Epithelial cell of esophagus (primary cell): ENCODE data around the gene PCK1.

Experiments
- DNase-seq: peaks from one replicate; pipeline ENCODE4 v3.0.0; 2010; ENCODE audit warnings: low read depth
- H3K4me3 ChIP-seq: 2 replicates; pipeline ENCODE4 v1.5.1; 2011; ENCODE audit warnings: mild to moderate bottlenecking, low read length, control low read depth
- CTCF ChIP-seq: IDR thresholded peaks from 2 replicates; pipeline ENCODE4 v1.5.1; 2011; ENCODE audit warnings: low read depth, mild to moderate bottlenecking, low read length, control low read depth, inconsistent platforms; ENCODE audit not compliant: insufficient read depth; ENCODE audit errors: missing control alignments

PCK1 gene

GRCh38 chr20:57528148-57528547, 32.8 kb upstream of the PCK1 start:
- H3K4me3 ChIP-seq, result no peak overlapping the region
- no peak for TF ChIP-seq CTCF
- no peak for DNase-seq

- TF ChIP-seq CTCF, result no peak
- DNase-seq, result no peak
Observed at GRCh38 chr20:57529160-57529585, 31.7 kb upstream of the PCK1 start.

DNA sequence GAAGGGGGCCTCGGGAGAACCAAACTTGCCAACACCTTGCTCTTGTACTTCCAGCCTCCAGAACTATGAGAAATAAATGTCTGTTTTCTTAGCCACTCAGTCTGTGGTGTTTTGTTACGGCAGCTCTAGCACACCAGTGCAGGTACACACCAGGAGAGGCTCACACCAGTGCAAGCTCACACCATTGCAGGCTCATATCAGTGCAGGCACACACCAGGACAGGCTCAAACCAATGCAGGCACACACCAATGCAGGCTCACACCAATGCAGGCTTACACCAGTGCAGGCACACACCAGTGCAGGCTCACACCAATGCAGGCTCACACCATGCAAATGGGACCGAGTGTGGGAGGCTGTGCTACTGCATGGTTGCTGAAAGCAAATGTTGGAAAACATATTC, 31.1 kb upstream of the PCK1 start:
- no peak overlapping the region for H3K4me3 ChIP-seq
- TF ChIP-seq CTCF, result no peak
- no peak for DNase-seq

More at GRCh38 chr20:57529160-57529585, 31.7 kb upstream of the PCK1 start:
- H3K4me3 ChIP-seq, result no peak overlapping the region

- no peak for TF ChIP-seq CTCF
- H3K4me3 ChIP-seq, result no peak overlapping the region
- no peak for DNase-seq
Observed at GRCh38 chr20:57530327-57530981, 30.5 kb upstream of the PCK1 start.

GRCh38 chr20:57532104-57532503, 28.8 kb upstream of the PCK1 start:
- no peak overlapping the region for H3K4me3 ChIP-seq
- no peak for TF ChIP-seq CTCF
- no peak for DNase-seq

DNA sequence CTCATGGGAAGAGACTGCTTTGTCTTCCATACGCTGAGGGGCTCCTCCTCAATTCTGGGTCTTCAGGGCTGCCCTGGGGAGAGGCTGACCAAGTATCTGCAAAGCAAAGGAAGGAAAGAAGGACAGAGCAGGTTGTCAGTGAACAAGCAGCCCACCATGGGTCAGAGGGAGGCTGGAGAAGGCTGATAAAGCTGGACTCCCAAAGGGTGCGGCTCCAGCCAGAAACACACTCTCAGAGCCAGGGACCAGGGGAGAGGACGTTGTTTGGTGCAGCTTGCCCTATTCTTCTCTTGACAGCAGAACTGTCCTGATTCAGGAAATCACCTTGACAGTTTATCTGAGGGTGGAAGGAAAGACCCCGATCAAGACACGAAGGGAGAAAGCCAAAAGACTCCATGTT, 25.6 kb upstream of the PCK1 start:
- DNase-seq, result no peak
- no peak for TF ChIP-seq CTCF
- no peak overlapping the region for H3K4me3 ChIP-seq

DNA sequence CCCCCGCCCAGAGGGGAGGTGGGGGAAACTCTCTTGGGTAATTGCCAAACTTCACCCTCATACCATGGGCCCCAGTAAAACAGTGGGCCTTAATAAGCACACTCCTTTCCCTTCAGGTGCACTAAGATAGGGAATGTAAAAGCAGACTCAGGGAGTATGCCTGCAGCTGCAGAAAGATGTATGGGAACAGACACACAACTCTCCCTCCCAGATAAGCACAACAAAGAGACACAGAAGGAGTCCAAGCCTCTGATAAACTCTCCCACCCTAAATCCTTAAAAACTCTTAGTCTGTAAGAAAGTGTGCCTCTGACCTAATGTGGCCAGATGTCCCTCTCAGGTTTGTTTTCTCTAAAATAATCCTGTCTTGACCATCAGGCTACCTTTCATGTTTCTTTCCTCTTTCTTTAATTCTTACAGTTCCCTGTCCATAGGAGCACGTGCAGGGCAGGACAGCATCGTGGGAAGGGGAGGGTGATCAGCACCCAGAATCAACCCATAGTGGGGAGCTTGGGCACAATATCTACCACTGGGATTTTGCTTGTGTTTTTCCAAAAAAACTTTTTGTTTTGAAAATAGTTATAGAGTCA, 24.7 kb upstream of the PCK1 start:
- no peak for TF ChIP-seq CTCF

More for the DNA sequence above, 24.7 kb upstream of the PCK1 start:
- H3K4me3 ChIP-seq, result no peak overlapping the region
- DNase-seq, result no peak
